HEK293 (cell line): Measurements from ENCODE around the gene ADGRB3.

Experiments
- CTCF ChIA-PET: fragments of 350-600 bp; formaldehyde crosslinking; extraction: SDS; loops from one replicate; lab custom pipeline; 2021; ENCODE audit warnings: antibody characterized with exemption; lab: Yijun Ruan, JAX
- POLR2A ChIA-PET: fragments of 300-600 bp; formaldehyde crosslinking; extraction: SDS; loops from one replicate; lab custom pipeline; 2020; ENCODE audit warnings: antibody characterized with exemption, inconsistent platforms; lab: Yijun Ruan, JAX
- H3K27ac ChIP-seq: fragments of 200-500 bp; sonication (Bioruptor generic); 2 replicates; pipeline ENCODE4 v1.5.1; 2014; ENCODE audit warnings: low read depth, low read length, control low read depth, inconsistent platforms; ENCODE audit errors: extremely low read depth
- H3K36me3 ChIP-seq, 2 experiments: fragments of 200-500 bp in 1 of 2; sonication (Bioruptor generic) in 1 of 2; 1 replicate in 1 of 2; 2 replicates in 1 of 2; pipeline ENCODE4 v1.5.1; 2014 to 2017; ENCODE audit warnings: inconsistent platforms in 2 of 2, low read length in 2 of 2; ENCODE audit not compliant: control insufficient read depth in 2 of 2, insufficient read depth in 1 of 2
- H3K4me1 ChIP-seq: fragments of 200-500 bp; sonication (Bioruptor generic); 2 replicates; pipeline ENCODE4 v1.5.1; 2014; ENCODE audit warnings: mild to moderate bottlenecking, low read length, inconsistent platforms; ENCODE audit not compliant: control insufficient read depth, insufficient read depth
- H3K4me3 ChIP-seq: 2 replicates; pipeline ENCODE4 v1.5.1; 2011; ENCODE audit warnings: low read depth, mild to moderate bottlenecking, control low read depth, low read length, moderate library complexity
- H3K9me3 ChIP-seq: fragments of 200-500 bp; sonication (Bioruptor generic); 2 replicates; pipeline ENCODE4 v1.5.1; 2014; ENCODE audit warnings: low read depth, low read length, inconsistent platforms; ENCODE audit not compliant: control insufficient read depth, insufficient read depth
- GLI2 ChIP-seq: fragments of 450-650 bp; formaldehyde crosslinking; IDR thresholded peaks from 2 replicates; pipeline ENCODE4; 2017; ENCODE audit warnings: missing biosample characterization, missing genetic modification characterization, low read depth, borderline replicate concordance
- GLIS2 ChIP-seq: fragments of 450-650 bp; formaldehyde crosslinking; IDR thresholded peaks from 2 replicates; pipeline ENCODE4 v1.5.1; 2016; ENCODE audit warnings: missing biosample characterization, missing genetic modification characterization
- HOXD13 ChIP-seq: sonication (generic); formaldehyde crosslinking; IDR thresholded peaks from 2 replicates; pipeline ENCODE4 v1.8.0; 2022; ENCODE audit warnings: missing genetic modification reagents, borderline replicate concordance
- MZF1 ChIP-seq: fragments of 450-650 bp; formaldehyde crosslinking; IDR thresholded peaks from 2 replicates; pipeline ENCODE4 v1.5.1; 2017; ENCODE audit warnings: missing biosample characterization, missing genetic modification characterization, borderline replicate concordance
- WT1 ChIP-seq: fragments of 450-650 bp; formaldehyde crosslinking; IDR thresholded peaks from 2 replicates; pipeline ENCODE4 v1.5.1; 2016; ENCODE audit warnings: missing biosample characterization, missing genetic modification characterization
- ZBTB20 ChIP-seq: fragments of 450-650 bp; formaldehyde crosslinking; IDR thresholded peaks from 2 replicates; pipeline ENCODE4 v1.5.1; 2016; ENCODE audit warnings: missing biosample characterization, missing genetic modification characterization
- ZBTB6 ChIP-seq: fragments of 450-650 bp; formaldehyde crosslinking; IDR thresholded peaks from 2 replicates; pipeline ENCODE4 v1.5.1; 2017; ENCODE audit warnings: missing biosample characterization, missing genetic modification characterization
- ZBTB8A ChIP-seq: fragments of 450-650 bp; formaldehyde crosslinking; IDR thresholded peaks from 2 replicates; pipeline ENCODE4 v1.5.1; 2016; ENCODE audit warnings: missing biosample characterization, missing genetic modification characterization
- ZFP41 ChIP-seq: fragments of 450-650 bp; formaldehyde crosslinking; IDR thresholded peaks from 2 replicates; pipeline ENCODE4 v1.5.1; 2016; ENCODE audit warnings: missing biosample characterization, missing genetic modification characterization, borderline replicate concordance
- ZNF112 ChIP-seq: fragments of 450-650 bp; formaldehyde crosslinking; IDR thresholded peaks from 2 replicates; pipeline ENCODE4 v1.5.0; 2017; ENCODE audit warnings: missing biosample characterization, missing genetic modification characterization
- ZNF211 ChIP-seq: fragments of 450-650 bp; formaldehyde crosslinking; IDR thresholded peaks from 2 replicates; pipeline ENCODE4 v1.5.1; 2016; ENCODE audit warnings: low read depth, missing biosample characterization, missing genetic modification characterization
- ZNF366 ChIP-seq: fragments of 450-650 bp; formaldehyde crosslinking; conservative IDR thresholded peaks from 2 replicates; pipeline ENCODE4 v1.5.1; 2016; ENCODE audit warnings: missing biosample characterization, missing genetic modification characterization
- ZNF391 ChIP-seq: fragments of 450-650 bp; formaldehyde crosslinking; IDR thresholded peaks from 2 replicates; pipeline ENCODE4 v1.5.1; 2016; ENCODE audit warnings: low read depth, missing biosample characterization, missing genetic modification characterization, borderline replicate concordance
- ZNF394 ChIP-seq: fragments of 450-650 bp; formaldehyde crosslinking; IDR thresholded peaks from 2 replicates; pipeline ENCODE4 v1.5.1; 2016; ENCODE audit warnings: missing biosample characterization, missing genetic modification characterization, mild to moderate bottlenecking, moderate library complexity, borderline replicate concordance
- ZNF416 ChIP-seq: fragments of 450-650 bp; formaldehyde crosslinking; IDR thresholded peaks from 2 replicates; pipeline ENCODE4 v1.5.1; 2016; ENCODE audit warnings: missing biosample characterization, missing genetic modification characterization
- ZNF433 ChIP-seq: fragments of 450-650 bp; formaldehyde crosslinking; IDR thresholded peaks from 2 replicates; pipeline ENCODE4 v1.5.1; 2016; ENCODE audit warnings: missing biosample characterization, missing genetic modification characterization, low read depth
- ZNF473 ChIP-seq: fragments of 450-650 bp; formaldehyde crosslinking; IDR thresholded peaks from 2 replicates; pipeline ENCODE4 v1.5.1; 2017; ENCODE audit warnings: missing biosample characterization, missing genetic modification characterization
- ZNF488 ChIP-seq: fragments of 450-650 bp; formaldehyde crosslinking; IDR thresholded peaks from 2 replicates; pipeline ENCODE4 v1.5.1; 2016; ENCODE audit warnings: missing biosample characterization, missing genetic modification characterization
- ZNF521 ChIP-seq: fragments of 450-650 bp; formaldehyde crosslinking; IDR thresholded peaks from 2 replicates; pipeline ENCODE4 v1.5.1; 2017; ENCODE audit warnings: missing biosample characterization, mild to moderate bottlenecking, missing genetic modification characterization
- ZNF544 ChIP-seq: fragments of 450-650 bp; formaldehyde crosslinking; IDR thresholded peaks from 2 replicates; pipeline ENCODE4 v1.5.0; 2017; ENCODE audit warnings: missing biosample characterization, missing genetic modification characterization
- ZNF558 ChIP-seq: fragments of 450-650 bp; formaldehyde crosslinking; IDR thresholded peaks from 2 replicates; pipeline ENCODE4 v1.5.1; 2016; ENCODE audit warnings: missing biosample characterization, missing genetic modification characterization
- ZNF600 ChIP-seq: fragments of 450-650 bp; formaldehyde crosslinking; IDR thresholded peaks from 2 replicates; pipeline ENCODE4 v1.5.1; 2016; ENCODE audit warnings: missing biosample characterization, missing genetic modification characterization
- ZNF624 ChIP-seq: fragments of 450-650 bp; formaldehyde crosslinking; IDR thresholded peaks from 2 replicates; pipeline ENCODE4 v1.5.1; 2017; ENCODE audit warnings: missing biosample characterization, missing genetic modification characterization
- ZNF654 ChIP-seq: fragments of 450-650 bp; formaldehyde crosslinking; IDR thresholded peaks from 2 replicates; pipeline ENCODE4 v1.5.1; 2016; ENCODE audit warnings: low read depth, missing biosample characterization, missing genetic modification characterization
- ZNF785 ChIP-seq: fragments of 450-650 bp; formaldehyde crosslinking; IDR thresholded peaks from 2 replicates; pipeline ENCODE4 v1.5.1; 2016; ENCODE audit warnings: missing biosample characterization, missing genetic modification characterization
- ZNF843 ChIP-seq: fragments of 450-650 bp; formaldehyde crosslinking; IDR thresholded peaks from 2 replicates; pipeline ENCODE4 v1.5.1; 2016; ENCODE audit warnings: missing biosample characterization, missing genetic modification characterization

ADGRB3 gene

GRCh38 chr6:68975816-68976215 lies 340.7 kb downstream of the ADGRB3 start:
- Histone ChIP-seq H3K4me1 (no peaks in the 10 kb centered on the region), H3K27ac (no peak overlapping the region), H3K36me3 (no peaks in the 10 kb centered on the region), H3K9me3 (no peaks in the 10 kb centered on the region; the same call in 1 of the 2 replicates), H3K4me3 (no peak overlapping the region)
- ChIA-PET CTCF (interaction anchor here (0.9 to 1.2 kb wide), 6 partner anchors 11 to 237 kb away, joined by 3 to 6 read pairs (median 3); no protein-coding TSS in a partner anchor), POLR2A (no interaction called here)
- TF ChIP-seq MZF1 (no peak), ZNF843 (tag by site-specific recombination) (no peak), ZNF366 (no peak), ZNF488 (no peak), HOXD13 (CRISPR knock-in tag) (no peak), GLIS2 (tag by site-specific recombination) (no peak), ZNF433 (tag by site-specific recombination) (no peak), ZFP41 (tag by site-specific recombination) (no peak), ZNF394 (tag by site-specific recombination) (no peak), ZNF558 (tag by site-specific recombination) (no peak)

- ChIA-PET CTCF (interaction anchor here (0.7 to 1.0 kb wide), 5 partner anchors 12 to 237 kb away, joined by 3 to 5 read pairs (median 3); no protein-coding TSS in a partner anchor), POLR2A (no interaction called here)
- no peaks in the 10 kb centered on the region; the same call in 1 of the 2 replicates for H3K9me3 ChIP-seq
- H3K27ac ChIP-seq, result no peak overlapping the region
- TF ChIP-seq ZNF785 (tag by site-specific recombination), result no peak
- TF ChIP-seq ZNF544 (tag by site-specific recombination), result no peak
- no peak for TF ChIP-seq ZNF416 (tag by site-specific recombination)
- TF ChIP-seq ZBTB6, result no peak
- no peak for TF ChIP-seq ZNF558 (tag by site-specific recombination)
- TF ChIP-seq ZNF521, result no peak
- TF ChIP-seq ZNF600 (tag by site-specific recombination), result no peak
- no peak for TF ChIP-seq ZNF112 (tag by site-specific recombination)
- no peak for TF ChIP-seq WT1 (tag by site-specific recombination)
- no peak for TF ChIP-seq ZNF211 (tag by site-specific recombination)
- TF ChIP-seq ZFP41 (tag by site-specific recombination), result no peak
- no peak for TF ChIP-seq ZBTB20 (tag by site-specific recombination)
- TF ChIP-seq ZBTB8A (tag by site-specific recombination), result no peak
- no peak for TF ChIP-seq ZNF654 (tag by site-specific recombination)
- TF ChIP-seq ZNF473 (tag by site-specific recombination), result no peak
- H3K36me3 ChIP-seq, result no peaks in the 10 kb centered on the region
- no peak overlapping the region for H3K4me3 ChIP-seq
- no peaks in the 10 kb centered on the region for H3K4me1 ChIP-seq
These were observed 341.2 kb downstream of the ADGRB3 start for GRCh38 chr6:68976260-68976659.

- Histone ChIP-seq H3K4me3 (no peak overlapping the region), H3K9me3 (no peaks in the 10 kb centered on the region; the same call in 1 of the 2 replicates), H3K4me1 (no peaks in the 10 kb centered on the region), H3K36me3 (no peaks in the 10 kb centered on the region), H3K27ac (no peak overlapping the region)
- TF ChIP-seq GLI2 (tag by site-specific recombination) (no peak), ZNF391 (tag by site-specific recombination) (no peak), ZNF624 (no peak)
- CTCF ChIA-PET, result interaction anchor here (0.9 to 1.7 kb wide), 3 partner anchors 9 to 25 kb away, joined by 3 read pairs; no protein-coding TSS in a partner anchor
- POLR2A ChIA-PET, result no interaction called here
These were observed 343.3 kb downstream of the ADGRB3 start for GRCh38 chr6:68978411-68978810.
